ENCODE measurements around the gene GALNTL6. TPM values are rescaled to one million over a fixed set of nuclear protein-coding genes. Genes with fewer than 3 reads are reported as not detected.

Gene GALNTL6
- total and polyA plus RNA-seq, 2 donors (not counting 3 experiments of a cell fraction or from before 2014, with no cell fraction given): not detected

- dilution Hi-C loops (cut with MboI; ENCODE audit: extremely low pct_ligation_motif_present, low sequenced_read_pairs) (no loop called here), intact Hi-C loops (cut with micrococcal nuclease) (no loop called here)
- ChIA-PET CTCF (no interaction called here), POLR2A (no interaction called here)
- Histone ChIP-seq H3K27me3 (ENCODE audit: control insufficient read depth in 2 of 2, insufficient read depth in 2 of 2, low read length in 2 of 2) (no peaks in the 10 kb centered on the region), H3K4me3 (replicated peaks in 1 of 3; ENCODE audit: insufficient read depth in 1 of 3, low read depth in 1 of 3, low read length in 3 of 3) (no peak overlapping the region), H3K4me1 (ENCODE audit: control insufficient read depth, extremely low read depth, insufficient read depth, low read length) (no peaks in the 10 kb centered on the region), H3K9ac (replicated peaks; ENCODE audit: extremely low read depth, insufficient read depth, low read length) (no peak overlapping the region), H3K9me3 (replicated peaks; ENCODE audit: control insufficient read depth, insufficient read depth, low read length) (peaks cover 1% of the 10 kb centered on the region), H3K36me3 (ENCODE audit: control insufficient read depth in 2 of 2, extremely low read depth in 1 of 2, insufficient read depth in 2 of 2, low read length in 2 of 2) (no peaks in the 10 kb centered on the region), H3K9me1 (replicated peaks; ENCODE audit: control insufficient read depth, extremely low read depth, insufficient read depth, low read length) (no peaks in the 10 kb centered on the region), H2AFZ (ENCODE audit: low read depth, low read length) (no peak overlapping the region), H3K79me2 (ENCODE audit: control insufficient read depth, insufficient read depth, low read length) (no peaks in the 10 kb centered on the region), H4K20me1 (replicated peaks; ENCODE audit: control insufficient read depth, extremely low read depth, insufficient read depth, low read length) (no peaks in the 10 kb centered on the region), H3K27ac (ENCODE audit: insufficient read depth, low read depth, low read length) (no peak overlapping the region), H3K4me2 (ENCODE audit: insufficient read depth, low read length) (no peak overlapping the region)
- FAIRE-seq (no peak), DNase-seq (ENCODE audit: low read depth, low spot score) (no peak)
- TF ChIP-seq FOS (IDR thresholded peaks at IDR 0.05; ENCODE audit: borderline replicate concordance, insufficient read depth, low read length) (no peak), POLR2A (IDR thresholded peaks at IDR 0.05; ENCODE audit: low read depth, low read length) (no peak), POLR2AphosphoS5 (IDR thresholded peaks at IDR 0.05; ENCODE audit: insufficient read depth, low read depth, low read length) (no peak), JUN (IDR thresholded peaks at IDR 0.05; ENCODE audit: borderline replicate concordance, insufficient read depth, insufficient read length, low read depth) (no peak), GATA2 (IDR thresholded peaks at IDR 0.05; ENCODE audit: insufficient read depth, insufficient read length, low read depth, low read length) (no peak), CTCF (IDR thresholded peaks at IDR 0.05; ENCODE audit: extremely low read depth in 1 of 2, insufficient read depth in 1 of 2, low read depth in 1 of 2, low read length in 2 of 2) (no peak), MYC (IDR thresholded peaks at IDR 0.05; ENCODE audit: low read depth, low read length) (no peak), EZH2 (IDR thresholded peaks at IDR 0.05; ENCODE audit: borderline replicate concordance, low read depth, low read length, severe bottlenecking) (no peak), MAX (IDR thresholded peaks at IDR 0.05; ENCODE audit: insufficient read depth, insufficient read length) (no peak)
- no TSS peak for BruUV-seq (replicated peaks)
Measured at GRCh38 chr4:172481802-172482508, 668.8 kb downstream of the GALNTL6 start.

Measured in endothelial cell of umbilical vein (primary cell).